ENCODE data around the gene RRP36.

GRCh38 chr6:43020847-43021246 is 576 bp upstream of the RRP36 start:
- TF ChIP-seq CTCF (IDR thresholded peaks at IDR 0.05; ENCODE audit: low read length) (no peak), EZH2 (IDR thresholded peaks at IDR 0.05; ENCODE audit: borderline replicate concordance, low read length) (no peak)

All from OCI-LY1 (cell line).